ENCODE results near the gene IST1.

GRCh38 chr16:71929048-71929447 lies 33.7 kb downstream of the IST1 start:
- no peak for TF ChIP-seq EZH2 (IDR thresholded peaks at IDR 0.05; ENCODE audit: borderline replicate concordance)
- TF ChIP-seq, protein P1, sequence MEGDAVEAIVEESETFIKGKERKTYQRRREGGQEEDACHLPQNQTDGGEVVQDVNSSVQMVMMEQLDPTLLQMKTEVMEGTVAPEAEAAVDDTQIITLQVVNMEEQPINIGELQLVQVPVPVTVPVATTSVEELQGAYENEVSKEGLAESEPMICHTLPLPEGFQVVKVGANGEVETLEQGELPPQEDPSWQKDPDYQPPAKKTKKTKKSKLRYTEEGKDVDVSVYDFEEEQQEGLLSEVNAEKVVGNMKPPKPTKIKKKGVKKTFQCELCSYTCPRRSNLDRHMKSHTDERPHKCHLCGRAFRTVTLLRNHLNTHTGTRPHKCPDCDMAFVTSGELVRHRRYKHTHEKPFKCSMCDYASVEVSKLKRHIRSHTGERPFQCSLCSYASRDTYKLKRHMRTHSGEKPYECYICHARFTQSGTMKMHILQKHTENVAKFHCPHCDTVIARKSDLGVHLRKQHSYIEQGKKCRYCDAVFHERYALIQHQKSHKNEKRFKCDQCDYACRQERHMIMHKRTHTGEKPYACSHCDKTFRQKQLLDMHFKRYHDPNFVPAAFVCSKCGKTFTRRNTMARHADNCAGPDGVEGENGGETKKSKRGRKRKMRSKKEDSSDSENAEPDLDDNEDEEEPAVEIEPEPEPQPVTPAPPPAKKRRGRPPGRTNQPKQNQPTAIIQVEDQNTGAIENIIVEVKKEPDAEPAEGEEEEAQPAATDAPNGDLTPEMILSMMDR (IDR thresholded peaks at IDR 0.05; ENCODE audit: poor library complexity), result no peak
